Kasumi-1 (cell line): ENCODE measurements around the gene FXYD3.
"Not testable (repeated sequence)": the region's sequence is repeated elsewhere in the genome, so short reads cannot be mapped to it uniquely, and the experiment has no call there.

Experiments
- DNase-seq, 2 experiments: peaks; one replicate each; lab custom pipeline; 2025; lab: John Stamatoyannopoulos, UW

Gene FXYD3

GRCh38 chr19:35125270-35125717 is 9.7 kb downstream of the FXYD3 start:
- DNase-seq = no peak

GRCh38 chr19:35125749-35126623 is 10.4 kb downstream of the FXYD3 start:
- DNase-seq = no peak

DNA sequence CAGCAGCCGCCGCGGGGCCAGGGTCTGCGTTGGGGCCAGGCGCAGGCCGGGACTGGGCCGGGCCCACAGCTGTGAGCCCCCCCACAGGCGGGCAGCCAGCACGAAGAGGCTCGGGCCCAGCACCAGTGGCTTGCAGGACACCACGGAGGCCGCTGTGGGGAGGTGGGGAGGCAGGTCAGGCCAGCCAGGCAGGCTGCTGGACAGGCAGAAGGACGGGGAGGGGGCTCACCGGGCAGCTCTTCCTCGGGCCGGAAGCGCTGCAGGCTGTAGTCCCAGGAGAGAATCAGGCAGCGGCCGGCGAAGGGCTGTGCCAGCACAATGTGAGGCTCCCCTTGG is 11.0 kb downstream of the FXYD3 start:
- no peak for DNase-seq

DNA sequence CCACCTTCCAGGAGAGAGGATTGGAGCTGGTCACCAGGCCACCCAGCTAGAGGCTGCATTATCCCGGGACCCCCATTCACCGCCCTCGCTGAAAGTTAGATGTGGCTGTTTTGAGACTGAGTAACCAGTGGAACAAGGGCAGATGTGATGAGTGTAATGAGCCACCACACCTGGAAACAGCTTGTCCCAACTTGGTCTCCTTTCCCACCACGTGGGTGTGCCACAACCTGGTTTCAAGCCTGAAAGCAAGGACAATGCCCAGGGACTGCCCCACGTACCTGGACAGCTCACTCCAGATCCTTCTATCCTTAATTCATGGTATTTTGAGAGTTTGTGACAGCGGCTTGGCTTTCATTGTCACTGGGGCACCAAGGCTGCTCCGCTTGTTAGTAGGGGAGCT is 12.2 kb downstream of the FXYD3 start:
- DNase-seq = no peak

DNA sequence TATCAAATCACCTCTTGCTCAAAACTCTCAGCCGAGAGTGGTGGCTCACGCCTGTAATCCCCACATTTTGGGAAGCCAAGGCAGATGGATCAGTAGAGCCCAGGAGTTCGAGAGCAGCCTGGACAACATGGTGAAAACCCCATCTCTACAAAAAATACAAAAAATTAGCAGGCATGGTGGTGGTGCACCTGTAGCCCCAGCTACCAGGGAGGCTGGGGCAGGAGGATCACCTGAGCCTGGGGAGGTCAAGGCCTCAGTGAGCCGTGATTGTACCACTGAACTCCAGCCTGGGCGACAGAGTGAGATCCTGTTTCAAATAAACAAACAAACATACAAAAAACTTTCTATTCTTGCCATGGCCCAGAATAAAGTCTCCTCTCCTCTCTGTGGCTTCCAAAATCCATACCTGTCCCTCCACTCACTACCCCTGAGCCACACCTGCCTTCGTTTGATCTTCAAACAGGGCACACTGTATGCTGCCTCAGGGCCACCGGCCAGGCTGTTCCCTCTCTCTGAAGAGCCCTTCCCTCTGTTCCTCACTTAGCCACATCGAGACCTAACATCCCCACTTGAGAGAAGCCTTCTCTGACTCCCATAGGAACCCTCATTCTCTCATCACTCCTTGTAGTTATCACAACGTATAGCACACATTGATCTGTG is 12.9 kb downstream of the FXYD3 start:
- DNase-seq = no peak

- not testable (repeated sequence) for DNase-seq
These were observed 14.2 kb downstream of the FXYD3 start for GRCh38 chr19:35129724-35130274.

GRCh38 chr19:35130761-35131720 is 15.4 kb downstream of the FXYD3 start:
- DNase-seq = no peak

GRCh38 chr19:35132254-35132653 is 16.6 kb downstream of the FXYD3 start:
- no peak for DNase-seq

GRCh38 chr19:35133826-35134225 is 18.2 kb downstream of the FXYD3 start:
- DNase-seq = no peak

GRCh38 chr19:35134601-35135242 is 19.1 kb downstream of the FXYD3 start, which contains the start of gene LGI4:
Gene LGI4, minus strand, starts transcription at chr19:35135059. Its CDS starts 379 bp downstream, at chr19:35134680.
- DNase-seq = no peak

DNA sequence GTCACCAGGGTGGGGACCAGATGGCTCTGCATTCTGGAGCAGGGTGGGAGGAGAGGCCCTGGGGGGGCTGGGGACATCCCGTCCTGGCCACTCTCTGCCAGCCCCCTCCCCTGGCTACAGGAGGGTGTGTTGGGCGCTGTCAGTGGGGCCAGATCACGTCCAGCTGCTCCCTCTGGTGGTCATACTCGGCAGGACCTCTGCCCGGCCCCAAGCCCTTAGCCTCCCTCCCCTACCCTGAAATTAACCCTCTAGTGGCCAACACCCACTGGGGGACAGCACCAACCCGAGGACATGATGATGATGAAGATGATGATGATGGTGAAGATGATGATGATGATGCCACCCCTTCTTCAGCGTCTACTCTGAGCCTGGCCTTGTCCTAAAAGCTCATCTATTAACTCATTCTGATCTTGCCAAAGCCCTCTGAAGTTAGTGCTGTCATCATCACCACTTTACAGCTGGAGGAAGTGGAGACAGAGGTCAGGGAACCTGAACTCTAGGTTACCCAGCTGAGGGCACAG is 19.8 kb downstream of the FXYD3 start:
- DNase-seq = peak; percentile 42 to 59

DNA sequence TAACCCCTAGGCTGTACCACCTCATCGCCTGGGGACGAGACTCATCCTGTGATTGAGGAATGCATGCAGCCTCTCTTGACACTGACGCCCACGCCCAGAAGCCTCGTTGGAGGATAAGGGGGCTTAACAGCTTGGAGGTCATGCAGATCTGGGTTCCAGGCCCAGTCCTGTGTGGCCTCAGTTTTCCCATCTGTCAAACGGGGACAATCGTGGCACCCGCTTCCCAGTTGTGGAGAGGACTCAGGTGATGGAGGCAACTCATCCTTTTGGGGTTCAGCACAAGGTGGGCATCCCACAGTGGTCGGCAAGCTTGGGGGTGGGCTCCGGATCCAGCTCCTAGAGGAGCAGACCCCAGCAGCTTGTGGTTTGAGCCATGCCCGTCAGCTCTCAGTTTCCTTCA is 20.6 kb downstream of the FXYD3 start:
- no peak for DNase-seq

DNA sequence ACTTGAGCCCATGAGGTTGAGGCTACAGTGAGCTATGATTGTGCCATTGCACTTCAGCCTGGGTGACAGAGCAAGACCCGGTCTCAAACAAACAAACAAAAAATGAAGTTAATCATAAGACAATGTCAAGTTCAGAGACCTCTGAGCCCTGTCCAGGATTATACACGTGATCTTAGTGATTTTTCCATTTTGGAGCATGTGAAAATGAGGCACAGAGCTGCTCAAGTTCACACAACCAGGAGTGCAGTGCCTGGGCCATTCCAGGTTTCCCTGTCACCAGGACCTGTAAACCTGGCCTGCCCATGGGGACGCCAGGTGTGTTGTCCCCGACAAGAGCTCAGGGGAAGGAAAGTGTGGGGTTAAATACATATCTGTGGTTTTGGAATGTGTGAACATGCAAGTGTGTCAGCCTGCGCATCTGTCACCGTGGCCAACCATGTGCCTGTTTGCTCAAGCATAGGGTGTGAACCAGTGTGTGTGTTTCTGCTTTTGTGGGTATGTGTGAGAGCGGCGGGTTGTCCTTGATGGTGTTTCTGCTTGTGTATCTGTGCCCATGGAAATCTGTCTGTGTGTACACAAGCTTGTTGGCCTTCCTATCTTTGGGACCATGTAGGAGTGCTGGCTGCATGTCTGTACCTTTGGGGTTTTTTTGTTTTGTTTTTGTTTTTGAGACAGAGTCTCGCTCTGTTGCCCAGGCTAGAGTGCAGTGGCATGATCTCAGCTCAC is 21.5 kb downstream of the FXYD3 start:
- no peak for DNase-seq

DNA sequence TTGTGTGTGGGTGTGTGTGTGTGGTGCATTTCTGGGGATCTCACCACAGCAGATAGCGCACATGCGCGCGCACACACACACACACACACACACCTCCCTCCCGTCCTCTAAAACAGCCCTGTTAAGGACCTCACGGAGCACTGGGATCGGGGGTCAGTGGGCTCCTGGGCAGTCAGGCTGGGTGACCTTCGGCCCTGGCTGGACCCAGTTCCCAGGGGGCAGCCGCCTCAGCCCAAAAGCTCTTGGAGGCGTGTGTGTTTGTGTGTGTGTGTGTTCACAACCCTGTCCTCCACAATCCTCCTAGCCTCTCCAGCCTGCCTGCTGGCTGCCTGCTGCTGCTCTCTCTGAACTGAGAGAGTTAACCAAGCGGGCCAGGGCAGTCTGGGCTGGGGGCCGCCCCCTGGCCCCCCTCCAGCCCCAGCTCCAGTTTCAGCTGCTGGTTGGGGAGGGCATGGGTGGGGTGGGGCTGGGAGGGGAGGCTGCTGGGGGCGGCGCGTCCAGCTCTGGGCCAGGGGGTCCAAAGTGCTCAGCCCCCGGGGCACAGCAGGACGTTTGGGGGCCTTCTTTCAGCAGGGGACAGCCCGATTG is 22.8 kb downstream of the FXYD3 start, which contains the start of gene FXYD1:
FXYD1 (plus strand) TSS at position 520 of the 588 bp plus-strand sequence. CDS start 1,256 bp downstream, outside the sequence.
- no peak for DNase-seq

- no peak for DNase-seq
These were observed 24.8 kb downstream of the FXYD3 start for GRCh38 chr19:35140207-35140961.

GRCh38 chr19:35140962-35141836 is 25.6 kb downstream of the FXYD3 start:
- peak; percentile 87 to 88 for DNase-seq

DNA sequence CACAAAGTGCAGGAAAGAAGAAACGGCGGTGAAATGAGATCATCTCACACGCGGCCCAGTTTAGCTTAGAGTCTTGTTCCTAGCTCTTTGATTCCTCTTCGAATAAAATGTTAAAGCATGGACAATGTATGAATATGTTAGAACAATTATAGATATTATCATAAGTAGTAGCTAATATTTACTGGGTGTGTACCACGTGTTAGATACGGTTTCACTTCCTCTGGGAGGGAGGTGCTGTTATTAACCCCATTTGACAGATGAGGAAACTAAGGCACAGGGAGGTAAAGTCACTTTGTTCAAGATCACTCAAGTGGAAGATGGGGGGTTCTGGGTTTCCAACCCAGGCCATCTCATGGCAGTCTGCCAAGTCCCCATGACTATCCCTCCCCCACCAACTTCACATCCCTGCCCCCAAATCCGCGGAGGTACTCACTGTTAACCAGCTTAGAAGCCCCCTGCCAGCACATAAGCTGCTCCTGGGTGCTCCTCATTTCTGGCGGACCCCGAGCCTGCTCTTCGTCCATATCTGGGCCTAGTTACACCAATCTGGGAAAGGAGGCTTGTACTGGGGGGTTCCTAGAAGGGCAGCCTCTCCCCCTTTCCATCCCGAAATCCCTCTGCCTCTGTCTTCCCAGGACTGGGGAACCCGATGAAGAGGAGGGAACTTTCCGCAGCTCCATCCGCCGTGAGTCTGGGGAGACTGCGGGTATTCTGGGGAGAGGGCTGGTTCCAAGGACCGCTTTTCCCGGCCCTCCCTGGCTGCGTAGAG is 26.4 kb downstream of the FXYD3 start:
- no peak for DNase-seq
